Mesothelial cell of epicardium (in vitro differentiated cells): ENCODE data around the gene CDK16. TPM values are rescaled to one million over a fixed set of nuclear protein-coding genes. Genes with fewer than 3 reads are reported as not detected.

Experiments used
- DNase-seq, 2 experiments: peaks; one replicate each; pipeline ENCODE4 v3.0.0; 2021; ENCODE audit warnings: low spot score in 2 of 2; ENCODE audit not compliant: unreplicated experiment in 2 of 2
- H3K27ac Mint-ChIP-seq: 2 replicates; pipeline ENCODE4 v1.8.0; 2021; ENCODE audit warnings: mixed read lengths
- H3K27me3 Mint-ChIP-seq: 2 replicates; pipeline ENCODE4 v1.8.0; 2021; ENCODE audit warnings: low read depth, mixed read lengths
- H3K36me3 Mint-ChIP-seq: 2 replicates; pipeline ENCODE4 v1.8.0; 2021; ENCODE audit warnings: mixed read lengths
- H3K4me1 Mint-ChIP-seq: 2 replicates; pipeline ENCODE4 v1.8.0; 2021; ENCODE audit warnings: mixed read lengths
- H3K4me3 Mint-ChIP-seq: 2 replicates; pipeline ENCODE4 v1.8.0; 2021; ENCODE audit warnings: mild to moderate bottlenecking, moderate library complexity, mixed read lengths
- H3K9me3 Mint-ChIP-seq: 2 replicates; pipeline ENCODE4 v1.8.0; 2021; ENCODE audit warnings: mixed read lengths
- total RNA-seq: library from RNA; stranded (reverse); gene quantifications from 3 replicates; pipeline ENCODE4 v1.2.1, GENCODE V29; 2021
- TF ChIP-seq, protein P1 (sequence below): fragments of 200-600 bp; sonication (generic); IDR thresholded peaks from one replicate; pipeline ENCODE4 v1.5.0; 2021; ENCODE audit warnings: antibody characterized with exemption; ENCODE audit not compliant: unreplicated experiment

CDK16 gene
- total RNA-seq, 1 donor from 2014 or later: 216 TPM

GRCh38 chrX:47180346-47180745 lies 38.1 kb upstream of the CDK16 start:
- Mint-ChIP-seq H3K9me3 (no peaks in the 10 kb centered on the region), H3K27ac (no peak overlapping the region), H3K36me3 (peaks cover 19% of the 10 kb centered on the region), H3K4me3 (no peak overlapping the region), H3K27me3 (no peaks in the 10 kb centered on the region), H3K4me1 (no peaks in the 10 kb centered on the region)
- TF ChIP-seq, protein P1, sequence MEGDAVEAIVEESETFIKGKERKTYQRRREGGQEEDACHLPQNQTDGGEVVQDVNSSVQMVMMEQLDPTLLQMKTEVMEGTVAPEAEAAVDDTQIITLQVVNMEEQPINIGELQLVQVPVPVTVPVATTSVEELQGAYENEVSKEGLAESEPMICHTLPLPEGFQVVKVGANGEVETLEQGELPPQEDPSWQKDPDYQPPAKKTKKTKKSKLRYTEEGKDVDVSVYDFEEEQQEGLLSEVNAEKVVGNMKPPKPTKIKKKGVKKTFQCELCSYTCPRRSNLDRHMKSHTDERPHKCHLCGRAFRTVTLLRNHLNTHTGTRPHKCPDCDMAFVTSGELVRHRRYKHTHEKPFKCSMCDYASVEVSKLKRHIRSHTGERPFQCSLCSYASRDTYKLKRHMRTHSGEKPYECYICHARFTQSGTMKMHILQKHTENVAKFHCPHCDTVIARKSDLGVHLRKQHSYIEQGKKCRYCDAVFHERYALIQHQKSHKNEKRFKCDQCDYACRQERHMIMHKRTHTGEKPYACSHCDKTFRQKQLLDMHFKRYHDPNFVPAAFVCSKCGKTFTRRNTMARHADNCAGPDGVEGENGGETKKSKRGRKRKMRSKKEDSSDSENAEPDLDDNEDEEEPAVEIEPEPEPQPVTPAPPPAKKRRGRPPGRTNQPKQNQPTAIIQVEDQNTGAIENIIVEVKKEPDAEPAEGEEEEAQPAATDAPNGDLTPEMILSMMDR: no peak
- no peak for DNase-seq

DNA sequence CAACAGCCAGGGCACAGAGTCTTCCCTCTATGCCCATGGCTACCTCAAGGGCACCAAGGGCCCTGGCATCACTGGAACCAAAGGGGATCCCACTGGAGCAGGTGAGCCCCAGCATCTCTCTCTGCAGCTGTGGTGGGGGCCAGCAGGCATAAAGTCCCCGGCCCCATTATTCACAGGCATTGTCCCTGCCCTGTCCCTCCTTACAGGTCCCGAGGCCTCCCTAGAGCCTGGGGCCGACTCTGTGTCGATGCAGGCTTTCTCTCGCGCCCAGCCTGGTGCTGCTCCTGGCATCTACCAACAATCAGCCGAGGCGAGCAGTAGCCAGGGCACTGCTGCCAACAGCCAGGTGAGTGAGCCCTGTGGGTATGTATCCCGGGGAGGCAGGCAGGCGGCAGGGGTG lies 37.2 kb upstream of the CDK16 start:
- DNase-seq: no peak
- Mint-ChIP-seq H3K27me3 (no peaks in the 10 kb centered on the region), H3K4me3 (no peak overlapping the region), H3K36me3 (peaks cover 21% of the 10 kb centered on the region), H3K27ac (no peak overlapping the region), H3K4me1 (no peaks in the 10 kb centered on the region), H3K9me3 (no peaks in the 10 kb centered on the region)
- TF ChIP-seq, protein P1: no peak

DNA sequence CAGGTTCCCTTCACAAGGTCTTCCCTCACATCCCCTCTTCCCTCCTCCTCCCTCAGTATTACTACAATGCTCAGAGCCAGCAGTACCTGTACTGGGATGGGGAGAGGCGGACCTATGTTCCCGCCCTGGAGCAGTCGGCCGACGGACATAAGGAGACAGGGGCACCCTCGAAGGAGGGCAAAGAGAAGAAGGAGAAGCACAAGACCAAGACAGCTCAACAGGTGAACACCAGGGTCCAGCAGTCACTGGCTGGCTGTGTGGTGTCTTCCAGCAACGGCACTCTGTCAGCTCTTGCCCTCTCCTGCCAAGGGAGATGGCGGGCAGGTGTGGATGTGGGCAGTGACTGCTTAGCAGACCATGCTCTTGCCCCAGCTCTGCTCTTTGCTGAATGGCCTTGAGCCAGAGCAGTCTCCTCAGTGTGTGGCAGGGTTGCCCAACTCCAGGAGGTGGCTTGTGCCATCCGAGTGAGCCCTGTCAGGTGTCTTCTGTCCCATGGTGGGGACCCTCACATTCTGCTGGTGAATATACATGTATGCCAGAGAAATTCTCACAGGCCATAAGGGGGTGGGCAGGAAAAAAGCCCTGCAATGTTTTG lies 36.3 kb upstream of the CDK16 start:
- no peak for DNase-seq

GRCh38 chrX:47184486-47184885 lies 34.0 kb upstream of the CDK16 start:
- H3K4me3 Mint-ChIP-seq: no peak overlapping the region
- H3K36me3 Mint-ChIP-seq: peaks cover 12% of the 10 kb centered on the region
- H3K9me3 Mint-ChIP-seq: no peaks in the 10 kb centered on the region
- H3K27me3 Mint-ChIP-seq: no peaks in the 10 kb centered on the region
- no peak for DNase-seq
- H3K4me1 Mint-ChIP-seq: no peaks in the 10 kb centered on the region
- no peak overlapping the region for H3K27ac Mint-ChIP-seq
- TF ChIP-seq, protein P1: no peak

More for the DNA sequence above, 36.3 kb upstream of the CDK16 start:
- Mint-ChIP-seq H3K4me3 (no peak overlapping the region), H3K36me3 (peaks cover 21% of the 10 kb centered on the region), H3K4me1 (no peaks in the 10 kb centered on the region), H3K9me3 (no peaks in the 10 kb centered on the region), H3K27ac (no peak overlapping the region), H3K27me3 (no peaks in the 10 kb centered on the region)
- TF ChIP-seq, protein P1: no peak

DNA sequence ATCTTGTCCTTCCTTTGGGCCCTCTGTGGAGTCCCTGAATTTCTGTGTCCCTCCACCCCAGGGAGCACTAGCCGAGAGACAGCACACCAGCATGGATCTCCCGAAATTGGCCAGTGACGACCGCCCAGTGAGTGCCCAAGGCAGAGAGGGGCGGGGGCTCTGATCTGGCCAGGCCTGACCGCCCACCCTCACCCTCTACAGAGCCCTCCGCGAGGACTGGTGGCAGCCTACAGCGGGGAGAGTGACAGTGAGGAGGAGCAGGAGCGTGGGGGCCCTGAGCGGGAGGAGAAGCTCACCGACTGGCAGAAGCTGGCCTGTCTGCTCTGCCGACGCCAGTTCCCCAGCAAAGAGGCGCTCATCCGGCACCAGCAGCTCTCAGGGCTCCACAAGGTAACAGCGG lies 33.2 kb upstream of the CDK16 start:
- Mint-ChIP-seq H3K9me3 (no peaks in the 10 kb centered on the region), H3K36me3 (peaks cover 12% of the 10 kb centered on the region)

More for the DNA sequence above, 33.2 kb upstream of the CDK16 start:
- Mint-ChIP-seq H3K27me3 (no peaks in the 10 kb centered on the region), H3K27ac (no peak overlapping the region), H3K4me3 (no peak overlapping the region), H3K4me1 (no peaks in the 10 kb centered on the region)
- DNase-seq: no peak
- TF ChIP-seq, protein P1: no peak
